ENCODE measurements around the gene MAPK8.

The MAPK8 gene

DNA sequence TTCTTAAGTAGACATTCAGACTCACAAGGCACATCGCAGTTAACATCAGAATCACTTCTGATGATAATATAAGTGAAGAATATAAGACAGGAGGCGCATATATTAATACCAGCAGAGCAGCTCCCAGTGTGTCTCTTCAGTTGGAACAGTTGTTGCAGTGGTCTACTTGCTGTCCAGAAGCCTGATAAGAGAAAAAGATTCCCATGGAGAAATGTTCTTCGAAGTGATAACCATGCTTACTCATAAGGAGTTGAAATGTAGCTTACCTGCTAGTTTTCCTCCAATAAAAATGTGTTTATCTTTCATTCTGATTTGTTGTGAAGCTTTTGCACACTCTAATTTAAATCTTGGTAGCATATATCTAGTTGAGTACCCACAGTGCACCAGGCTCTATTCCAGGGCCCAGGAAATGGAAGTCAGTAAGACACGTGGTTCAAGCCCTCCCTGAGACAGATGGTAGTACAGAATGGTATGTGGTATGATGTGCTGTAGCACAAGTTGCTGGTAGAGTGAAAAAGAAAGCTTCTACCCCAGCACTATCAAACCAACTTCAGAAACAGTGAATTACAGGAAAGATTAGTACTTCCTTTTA is 124.0 kb downstream of the MAPK8 start:
- no peak for DNase-seq (ENCODE audit: extremely low spot score)
- ChIA-PET POLR2A (interaction anchor here (0.8 kb wide), 1 partner anchor 13 kb away, joined by 3 read pairs; no protein-coding TSS in a partner anchor), CTCF (interaction anchor here (0.6 kb wide), 1 partner anchor 95 kb away, joined by 3 read pairs; no protein-coding TSS in a partner anchor)
- TF ChIP-seq HDGF (IDR thresholded peaks at IDR 0.05; ENCODE audit: borderline replicate concordance) (no peak), L3MBTL2 (conservative IDR thresholded peaks at IDR 0.05) (no peak), BHLHE40 (IDR thresholded peaks at IDR 0.05; ENCODE audit: borderline replicate concordance) (no peak), FOXM1 (IDR thresholded peaks at IDR 0.05; ENCODE audit: borderline replicate concordance) (no peak), NFRKB (IDR thresholded peaks at IDR 0.05) (no peak), SUZ12 (IDR thresholded peaks at IDR 0.05) (no peak), FOXK2 (IDR thresholded peaks at IDR 0.05) (no peak), CTBP1 (IDR thresholded peaks at IDR 0.05; ENCODE audit: borderline replicate concordance) (no peak)
- TF ChIP-seq, protein P1, sequence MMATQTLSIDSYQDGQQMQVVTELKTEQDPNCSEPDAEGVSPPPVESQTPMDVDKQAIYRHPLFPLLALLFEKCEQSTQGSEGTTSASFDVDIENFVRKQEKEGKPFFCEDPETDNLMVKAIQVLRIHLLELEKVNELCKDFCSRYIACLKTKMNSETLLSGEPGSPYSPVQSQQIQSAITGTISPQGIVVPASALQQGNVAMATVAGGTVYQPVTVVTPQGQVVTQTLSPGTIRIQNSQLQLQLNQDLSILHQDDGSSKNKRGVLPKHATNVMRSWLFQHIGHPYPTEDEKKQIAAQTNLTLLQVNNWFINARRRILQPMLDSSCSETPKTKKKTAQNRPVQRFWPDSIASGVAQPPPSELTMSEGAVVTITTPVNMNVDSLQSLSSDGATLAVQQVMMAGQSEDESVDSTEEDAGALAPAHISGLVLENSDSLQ (IDR thresholded peaks at IDR 0.05) = no peak

DNA sequence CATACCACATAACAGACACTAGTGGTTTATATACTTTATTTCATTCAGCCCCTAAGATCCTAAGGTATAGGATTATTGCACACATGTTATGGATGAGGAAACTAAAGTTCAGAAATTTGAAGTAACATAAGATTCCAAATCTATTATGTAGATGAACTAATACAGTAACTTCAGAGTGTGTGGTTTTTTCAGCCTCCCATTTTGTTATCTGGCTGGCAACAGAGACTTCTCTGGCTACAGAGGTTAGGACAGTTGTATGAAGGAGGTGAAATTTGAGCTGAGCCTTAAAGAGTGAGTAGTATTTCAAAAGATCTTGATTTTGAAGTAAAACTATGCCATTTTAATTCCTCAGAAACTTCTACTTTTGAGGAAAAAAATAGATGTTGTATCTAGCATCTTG is 125.4 kb downstream of the MAPK8 start:
- TF ChIP-seq FOXM1 (IDR thresholded peaks at IDR 0.05; ENCODE audit: borderline replicate concordance) (no peak), L3MBTL2 (conservative IDR thresholded peaks at IDR 0.05) (no peak)
- ChIA-PET POLR2A (no interaction called here), CTCF (no interaction called here)
- DNase-seq (ENCODE audit: extremely low spot score) = no peak

DNA sequence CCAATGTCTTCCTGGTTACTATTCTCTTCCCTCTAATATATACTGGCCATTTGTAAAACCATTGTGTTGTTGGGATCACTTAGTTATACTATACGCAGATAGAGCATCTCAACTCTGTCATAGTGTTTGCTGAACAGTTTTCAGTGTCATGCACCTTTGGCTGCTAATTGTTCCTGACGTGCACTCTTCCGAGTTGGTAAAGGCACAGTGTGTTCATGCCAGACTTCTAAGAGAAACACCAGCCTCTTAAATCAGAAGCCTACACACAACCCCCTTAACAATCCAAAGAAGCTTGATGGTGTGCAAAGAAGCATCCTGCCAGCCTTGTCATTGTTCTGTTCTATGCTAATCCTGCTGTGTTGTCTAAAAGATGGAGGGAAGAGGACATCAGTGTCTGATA is 131.1 kb downstream of the MAPK8 start:
- TF ChIP-seq BHLHE40 (IDR thresholded peaks at IDR 0.05; ENCODE audit: borderline replicate concordance) = no peak
- no peak for TF ChIP-seq FOXM1 (IDR thresholded peaks at IDR 0.05; ENCODE audit: borderline replicate concordance)
- no peak for TF ChIP-seq HDGF (IDR thresholded peaks at IDR 0.05; ENCODE audit: borderline replicate concordance)
- no peak for TF ChIP-seq LEF1 (IDR thresholded peaks at IDR 0.05; ENCODE audit: borderline replicate concordance)
- TF ChIP-seq ZNF384 (IDR thresholded peaks at IDR 0.05) = no peak
- no peak for TF ChIP-seq L3MBTL2 (conservative IDR thresholded peaks at IDR 0.05)
- no peak for TF ChIP-seq NFRKB (IDR thresholded peaks at IDR 0.05)
- TF ChIP-seq FOXK2 (IDR thresholded peaks at IDR 0.05) = no peak
- no peak for TF ChIP-seq TARDBP (IDR thresholded peaks at IDR 0.05)
- no peak for TF ChIP-seq ELF4 (IDR thresholded peaks at IDR 0.05)
- no peak for TF ChIP-seq SUZ12 (IDR thresholded peaks at IDR 0.05)
- no peak for TF ChIP-seq CTBP1 (IDR thresholded peaks at IDR 0.05; ENCODE audit: borderline replicate concordance)
- TF ChIP-seq FOXA1 (IDR thresholded peaks at IDR 0.05) = no peak
- POLR2A ChIA-PET = no interaction called here
- DNase-seq (ENCODE audit: extremely low spot score) = no peak
- CTCF ChIA-PET = no interaction called here

DNA sequence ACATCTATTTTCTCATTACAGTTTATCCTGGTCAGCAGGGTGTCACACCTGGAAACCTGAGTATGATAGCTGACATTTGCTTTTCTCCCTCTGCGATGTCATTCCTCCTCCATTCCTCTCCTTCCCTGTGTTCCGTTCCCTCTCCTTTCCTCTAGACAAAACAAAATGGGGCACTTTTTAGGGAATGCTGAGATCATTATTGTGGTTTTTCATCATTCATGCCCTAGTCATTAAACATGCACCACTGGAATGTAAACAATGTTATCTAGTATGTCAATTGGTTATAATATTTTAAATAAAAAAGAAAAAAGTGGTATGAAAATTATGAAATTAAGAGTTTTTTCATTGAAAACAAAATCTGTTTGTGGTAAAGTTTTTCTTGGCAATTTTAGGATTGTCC is 132.6 kb downstream of the MAPK8 start:
- no peak for TF ChIP-seq HDGF (IDR thresholded peaks at IDR 0.05; ENCODE audit: borderline replicate concordance)
- no peak for TF ChIP-seq FOXK2 (IDR thresholded peaks at IDR 0.05)
- no peak for TF ChIP-seq TARDBP (IDR thresholded peaks at IDR 0.05)
- TF ChIP-seq, protein P1 (IDR thresholded peaks at IDR 0.05) = no peak
- TF ChIP-seq L3MBTL2 (conservative IDR thresholded peaks at IDR 0.05) = no peak
- no peak for TF ChIP-seq ELF4 (IDR thresholded peaks at IDR 0.05)
- no peak for TF ChIP-seq LEF1 (IDR thresholded peaks at IDR 0.05; ENCODE audit: borderline replicate concordance)
- TF ChIP-seq ZNF384 (IDR thresholded peaks at IDR 0.05) = no peak
- TF ChIP-seq SUZ12 (IDR thresholded peaks at IDR 0.05) = no peak
- no peak for TF ChIP-seq FOXM1 (IDR thresholded peaks at IDR 0.05; ENCODE audit: borderline replicate concordance)
- no peak for TF ChIP-seq NFRKB (IDR thresholded peaks at IDR 0.05)
- TF ChIP-seq CTBP1 (IDR thresholded peaks at IDR 0.05; ENCODE audit: borderline replicate concordance) = no peak
- no peak for TF ChIP-seq FOXA1 (IDR thresholded peaks at IDR 0.05)
- no peak for TF ChIP-seq BHLHE40 (IDR thresholded peaks at IDR 0.05; ENCODE audit: borderline replicate concordance)
- TF ChIP-seq SP1 (IDR thresholded peaks at IDR 0.05) = no peak
- TF ChIP-seq ARNT (IDR thresholded peaks at IDR 0.05) = no peak
- ChIA-PET CTCF (no interaction called here), POLR2A (no interaction called here)
- no peak for DNase-seq (ENCODE audit: extremely low spot score)

DNA sequence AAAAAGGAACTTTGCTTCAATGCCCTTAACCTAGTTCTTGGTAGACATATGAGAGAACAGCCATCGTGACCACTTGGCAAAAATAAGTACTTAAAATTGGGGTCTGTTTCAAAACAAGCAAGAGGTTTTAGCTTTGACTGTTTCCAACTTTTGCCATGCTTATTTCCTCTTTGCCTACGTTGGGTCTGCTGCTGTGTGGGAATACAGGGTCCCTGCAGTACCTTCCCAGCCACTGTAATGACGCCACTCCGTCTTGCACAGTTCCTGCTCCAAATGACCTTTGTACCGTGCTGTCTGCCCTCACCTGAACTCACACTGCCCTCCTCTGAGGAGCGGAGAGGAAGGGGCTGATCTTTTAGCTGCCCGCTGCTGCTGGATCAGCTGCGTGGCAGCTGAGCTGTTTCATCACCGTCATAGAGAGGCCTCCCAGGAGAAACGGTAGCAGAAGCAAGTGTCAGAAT is 133.1 kb downstream of the MAPK8 start:
- ChIA-PET POLR2A (interaction anchor here (0.6 kb wide), 1 partner anchor 42 kb away, joined by 3 read pairs; no protein-coding TSS in a partner anchor), CTCF (no interaction called here)
- no peak for DNase-seq (ENCODE audit: extremely low spot score)
- TF ChIP-seq CTBP1 (IDR thresholded peaks at IDR 0.05; ENCODE audit: borderline replicate concordance) (no peak), FOXK2 (IDR thresholded peaks at IDR 0.05) (no peak), SUZ12 (IDR thresholded peaks at IDR 0.05) (no peak), FOXM1 (IDR thresholded peaks at IDR 0.05; ENCODE audit: borderline replicate concordance) (no peak), ZNF384 (IDR thresholded peaks at IDR 0.05) (no peak), TARDBP (IDR thresholded peaks at IDR 0.05) (no peak), ELF4 (IDR thresholded peaks at IDR 0.05) (no peak), NFRKB (IDR thresholded peaks at IDR 0.05) (no peak), LEF1 (IDR thresholded peaks at IDR 0.05; ENCODE audit: borderline replicate concordance) (no peak), SP1 (IDR thresholded peaks at IDR 0.05) (no peak), BHLHE40 (IDR thresholded peaks at IDR 0.05; ENCODE audit: borderline replicate concordance) (no peak), ARNT (IDR thresholded peaks at IDR 0.05) (no peak)
- TF ChIP-seq, protein P1 (IDR thresholded peaks at IDR 0.05) = no peak

DNA sequence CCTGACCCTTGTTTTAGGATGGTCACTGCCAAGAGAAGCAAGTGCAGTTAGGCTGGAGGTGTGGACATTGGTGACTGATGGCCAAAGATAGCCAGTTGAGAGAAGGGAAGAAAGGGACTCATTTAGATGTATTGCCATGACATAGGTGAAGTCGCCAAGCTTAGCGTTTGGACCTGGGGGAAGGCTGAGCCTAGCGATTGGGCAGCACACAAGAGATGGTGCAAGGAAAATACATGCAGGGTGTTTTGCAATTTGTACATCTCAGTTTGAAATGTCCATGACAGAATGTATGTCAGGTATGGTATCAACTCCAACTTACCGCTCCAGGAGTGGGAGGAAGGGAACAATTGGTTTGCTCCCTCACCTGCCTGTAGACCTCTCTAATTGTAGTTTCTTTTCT is 134.3 kb downstream of the MAPK8 start:
- CTCF ChIA-PET = no interaction called here
- DNase-seq (ENCODE audit: extremely low spot score) = no peak
- POLR2A ChIA-PET = no interaction called here
- TF ChIP-seq FOXM1 (IDR thresholded peaks at IDR 0.05; ENCODE audit: borderline replicate concordance) = no peak
- TF ChIP-seq, protein P1 (IDR thresholded peaks at IDR 0.05) = no peak
- TF ChIP-seq NFRKB (IDR thresholded peaks at IDR 0.05) = no peak
- TF ChIP-seq SP1 (IDR thresholded peaks at IDR 0.05) = no peak
- TF ChIP-seq BHLHE40 (IDR thresholded peaks at IDR 0.05; ENCODE audit: borderline replicate concordance) = no peak
- TF ChIP-seq LEF1 (IDR thresholded peaks at IDR 0.05; ENCODE audit: borderline replicate concordance) = no peak
- TF ChIP-seq FOXK2 (IDR thresholded peaks at IDR 0.05) = no peak
- no peak for TF ChIP-seq ZNF384 (IDR thresholded peaks at IDR 0.05)
- no peak for TF ChIP-seq HDGF (IDR thresholded peaks at IDR 0.05; ENCODE audit: borderline replicate concordance)
- TF ChIP-seq ELF4 (IDR thresholded peaks at IDR 0.05) = no peak
- no peak for TF ChIP-seq ARNT (IDR thresholded peaks at IDR 0.05)
- no peak for TF ChIP-seq CTBP1 (IDR thresholded peaks at IDR 0.05; ENCODE audit: borderline replicate concordance)
- TF ChIP-seq SUZ12 (IDR thresholded peaks at IDR 0.05) = no peak
- TF ChIP-seq TARDBP (IDR thresholded peaks at IDR 0.05) = no peak
- no peak for TF ChIP-seq L3MBTL2 (conservative IDR thresholded peaks at IDR 0.05)
